NCI-H1417 treated with DMSO at 0.1 percent for 48 hours (cell line): ENCODE measurements around the gene SDSL.

ENCODE experiments used
- DNase-seq: peaks from one replicate; lab custom pipeline; 2025; lab: John Stamatoyannopoulos, UW

The SDSL gene

DNA sequence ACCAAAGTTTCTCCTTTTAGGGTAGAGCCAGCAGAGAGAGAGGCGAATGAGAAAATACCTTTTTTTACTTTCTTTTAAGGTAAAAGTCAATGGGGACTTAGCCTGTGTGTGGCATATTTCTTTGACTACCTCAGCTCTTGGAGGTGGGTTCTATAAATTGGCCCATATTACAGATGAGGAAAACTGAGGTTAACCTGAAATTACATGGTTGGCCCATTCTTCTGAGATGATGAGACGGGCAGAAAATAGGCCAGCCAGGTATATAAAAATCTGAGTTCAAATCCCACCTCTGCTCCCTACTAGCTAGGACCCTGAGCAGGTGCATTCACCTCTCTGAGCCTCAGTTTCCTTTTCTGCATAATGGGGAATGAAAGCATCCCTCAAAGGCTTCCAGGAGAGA, 27.1 kb downstream of the SDSL start:
- no peak for DNase-seq

- DNase-seq: no peak
Measured at GRCh38 chr12:113449839-113450238, 27.7 kb downstream of the SDSL start.

GRCh38 chr12:113452458-113452857, 30.3 kb downstream of the SDSL start:
- DNase-seq: no peak

GRCh38 chr12:113453330-113453729, 31.1 kb downstream of the SDSL start:
- no peak for DNase-seq

DNA sequence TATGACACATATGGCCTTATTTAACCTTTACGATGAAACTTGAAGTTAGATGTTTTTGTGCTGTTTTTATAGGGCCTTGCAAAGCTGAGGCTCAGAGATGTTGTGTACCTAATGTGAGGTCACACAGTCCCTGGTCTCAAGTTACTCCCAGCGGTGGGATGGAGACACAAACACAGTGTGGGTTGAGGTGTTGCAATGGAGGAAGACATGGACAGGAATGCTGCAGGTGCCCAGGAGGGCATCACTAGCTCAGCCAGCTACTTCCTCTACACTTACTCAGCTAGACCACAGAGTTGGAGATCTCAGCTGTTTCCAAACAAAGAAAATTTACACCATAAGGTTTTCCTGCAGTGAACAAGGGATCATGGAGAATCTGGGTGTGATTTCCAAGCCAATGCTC, 34.0 kb downstream of the SDSL start:
- DNase-seq: no peak

DNA sequence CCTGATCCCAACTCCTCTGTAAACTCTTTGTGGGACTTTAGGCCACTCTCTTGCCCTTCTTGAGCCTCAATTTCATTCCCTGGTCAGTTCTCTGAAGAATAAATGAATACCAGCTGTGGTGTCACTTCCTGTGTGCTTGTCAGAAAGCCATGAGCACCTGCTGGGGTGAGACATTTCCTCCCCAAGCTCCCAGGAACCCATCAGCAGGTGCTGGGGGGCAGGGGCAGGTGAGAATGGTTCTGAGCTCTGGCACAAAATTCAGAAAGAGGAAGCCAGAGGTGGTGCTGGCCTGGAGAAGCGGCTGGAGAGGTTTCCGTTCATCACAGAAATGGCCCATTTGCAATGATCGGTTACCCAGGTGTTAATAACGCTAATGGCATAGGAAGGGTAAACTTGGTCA, 34.6 kb downstream of the SDSL start:
- no peak for DNase-seq

GRCh38 chr12:113457185-113457584, 35.0 kb downstream of the SDSL start:
- no peak for DNase-seq

GRCh38 chr12:113457710-113458109, 35.5 kb downstream of the SDSL start:
- no peak for DNase-seq

DNA sequence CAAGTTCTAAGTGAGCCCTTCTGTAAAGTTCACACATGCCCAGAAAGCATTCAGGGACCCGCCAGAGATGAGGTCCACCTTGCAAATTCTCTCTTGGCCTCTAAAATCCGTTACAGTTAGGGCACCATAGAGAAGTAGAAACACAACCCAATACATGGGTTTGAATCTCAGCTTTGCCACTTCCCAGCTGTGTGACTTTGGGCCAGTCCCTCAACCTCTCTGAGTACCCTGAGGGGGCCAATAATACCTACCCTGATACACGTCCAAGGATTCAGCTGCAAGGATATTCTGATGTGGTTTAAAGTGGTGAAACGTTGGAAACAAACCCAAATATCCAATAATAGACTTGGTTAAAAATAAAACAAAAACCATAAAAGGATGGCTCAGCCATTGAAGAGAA, 37.8 kb downstream of the SDSL start:
- no peak for DNase-seq

DNA sequence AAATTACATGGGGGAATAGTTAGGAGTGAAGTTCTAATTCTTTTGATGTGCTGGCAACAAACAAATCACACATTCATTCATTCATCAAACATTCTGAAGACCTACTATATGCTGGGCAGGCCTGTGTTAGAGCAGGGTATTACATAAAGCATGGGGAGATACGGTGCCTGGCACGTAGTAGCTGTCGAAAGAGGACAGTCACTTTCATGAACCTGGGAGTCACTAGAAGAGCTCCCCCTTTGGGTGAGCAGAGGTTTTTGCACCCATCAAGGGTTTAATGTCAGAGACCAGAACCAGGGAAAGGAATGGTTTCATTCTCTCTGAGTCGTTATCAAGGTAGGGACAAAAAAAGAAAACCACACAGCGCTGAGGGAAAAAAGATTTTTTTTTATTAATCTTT, 39.5 kb downstream of the SDSL start:
- DNase-seq: no peak

DNA sequence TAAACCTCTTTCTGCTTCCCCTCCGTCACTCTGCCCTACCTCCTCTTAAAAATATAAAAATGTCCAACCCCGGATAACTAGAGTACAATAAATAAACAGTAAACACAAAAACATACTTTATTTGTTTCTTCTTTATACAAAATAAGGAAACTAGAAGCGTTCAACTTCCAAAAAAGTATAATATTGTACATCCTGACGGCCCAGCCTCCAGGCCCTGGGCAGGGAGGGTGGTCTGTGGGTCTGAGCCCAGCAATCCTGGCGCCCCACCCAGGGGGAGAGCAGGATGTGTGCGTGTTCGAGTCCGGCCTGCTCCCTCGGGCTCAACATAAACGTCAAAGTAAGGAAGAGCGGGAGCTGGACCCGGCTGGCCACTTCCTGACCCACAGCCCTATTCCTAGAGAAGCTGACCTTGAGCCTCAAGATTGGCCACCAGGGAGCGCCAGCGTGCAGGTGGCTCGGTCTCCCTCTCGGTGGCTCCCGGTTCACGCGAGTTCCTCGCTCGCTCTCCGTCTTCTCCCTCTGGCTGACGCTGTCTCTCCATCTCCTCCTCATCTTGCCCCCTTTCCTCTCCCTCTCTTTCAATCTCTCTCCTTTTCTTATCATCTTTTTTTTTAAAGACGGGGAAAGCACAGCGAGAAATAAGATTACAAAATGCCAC, 40.1 kb downstream of the SDSL start:
- DNase-seq: no peak

DNA sequence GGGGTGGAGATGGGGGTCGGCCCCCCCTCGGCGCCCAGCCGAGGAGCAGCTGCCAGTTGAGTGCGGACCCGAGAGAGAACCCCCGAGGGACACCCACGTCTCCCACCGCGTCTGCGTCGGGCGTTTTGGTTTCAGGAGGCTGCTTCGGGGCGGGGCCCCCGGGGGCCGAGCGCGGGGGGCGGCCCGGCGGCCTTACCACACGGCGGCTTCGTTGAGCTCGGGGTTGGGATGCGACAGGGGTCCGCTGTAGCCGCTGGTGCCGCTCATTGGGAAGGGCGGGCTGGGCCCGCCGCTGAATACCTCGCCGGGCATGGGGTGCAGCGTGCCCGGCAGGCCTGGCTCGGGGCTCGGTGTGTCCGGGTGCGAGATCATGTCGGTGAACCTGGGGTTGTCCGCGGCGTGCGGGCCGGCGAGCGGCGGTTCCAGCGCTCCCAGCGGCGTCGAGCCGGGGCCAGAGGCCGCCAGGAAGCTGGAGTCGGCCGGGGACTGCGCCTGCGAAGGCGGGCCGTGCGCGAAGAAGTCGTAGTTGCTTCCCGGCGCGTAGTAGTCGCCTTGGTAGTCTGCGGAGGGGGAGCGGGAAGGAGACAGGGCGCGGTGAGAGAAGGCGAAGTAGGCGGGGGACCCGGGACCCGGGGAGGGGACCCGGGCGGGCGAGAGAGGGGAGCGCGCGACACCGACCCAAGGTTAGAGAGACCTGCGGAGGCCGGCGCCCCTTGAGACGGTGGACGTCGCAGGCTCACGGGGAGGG, 41.0 kb downstream of the SDSL start:
- DNase-seq: no peak

- no peak for DNase-seq
Measured at GRCh38 chr12:113463746-113464451, 41.7 kb downstream of the SDSL start.

DNA sequence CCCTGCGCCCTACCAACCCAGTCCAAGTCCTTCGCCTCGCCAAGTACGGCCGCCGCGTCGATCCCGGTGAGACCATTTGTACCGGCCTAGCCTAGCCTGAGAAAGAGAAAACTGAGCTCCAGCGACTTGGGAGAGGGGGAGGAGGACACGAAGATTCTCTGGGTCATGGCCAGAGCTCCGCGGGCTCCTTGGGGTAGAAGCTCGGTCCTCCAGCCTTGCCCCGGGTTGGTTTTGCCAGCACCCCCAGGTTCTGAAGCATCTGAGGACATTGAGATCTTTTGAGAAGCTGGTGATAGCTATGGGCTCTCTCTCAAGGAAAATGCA, 42.2 kb downstream of the SDSL start:
- no peak for DNase-seq

DNA sequence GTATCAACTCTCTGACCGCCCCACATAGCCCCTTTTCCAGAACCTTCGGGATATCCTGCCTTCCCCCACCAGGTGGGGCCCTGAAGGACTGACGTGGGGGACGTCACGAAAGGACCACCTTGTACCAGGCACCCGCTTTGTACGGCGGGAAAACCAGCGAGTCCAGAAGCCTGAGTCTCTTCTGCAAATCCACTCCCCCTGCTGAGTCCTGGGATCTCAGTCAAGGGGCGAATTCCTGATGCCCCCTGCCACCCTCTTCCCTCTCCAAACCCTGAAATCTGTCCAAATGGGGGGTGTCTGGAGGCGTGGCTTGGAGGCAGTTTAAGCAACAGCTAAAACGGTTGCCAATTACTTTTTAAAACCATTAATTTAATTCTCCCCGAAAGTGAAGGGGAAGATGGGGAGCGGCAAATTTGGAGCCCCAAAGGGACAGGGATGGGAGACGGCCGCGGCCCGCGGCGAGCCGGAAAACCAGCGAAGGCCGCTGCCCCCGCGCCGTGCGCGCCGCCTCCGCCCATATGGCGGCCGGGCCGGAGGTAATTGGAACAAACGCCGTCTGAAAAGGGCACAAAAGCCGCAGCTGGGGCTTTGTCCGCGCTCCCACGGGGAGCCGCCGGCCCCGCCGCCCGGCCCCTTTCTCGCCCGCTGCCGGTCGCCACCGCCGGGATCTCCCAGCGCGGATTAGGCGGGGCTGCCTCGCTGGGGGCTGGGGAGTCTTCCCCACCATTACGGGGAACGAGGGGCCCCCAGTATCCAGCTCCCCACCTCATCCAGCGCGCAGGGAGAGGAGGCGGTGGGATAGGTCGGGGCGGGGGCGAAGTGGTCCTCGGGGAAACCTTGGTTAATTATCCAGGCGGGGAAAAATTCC, 42.9 kb downstream of the SDSL start:
- DNase-seq: no peak

DNA sequence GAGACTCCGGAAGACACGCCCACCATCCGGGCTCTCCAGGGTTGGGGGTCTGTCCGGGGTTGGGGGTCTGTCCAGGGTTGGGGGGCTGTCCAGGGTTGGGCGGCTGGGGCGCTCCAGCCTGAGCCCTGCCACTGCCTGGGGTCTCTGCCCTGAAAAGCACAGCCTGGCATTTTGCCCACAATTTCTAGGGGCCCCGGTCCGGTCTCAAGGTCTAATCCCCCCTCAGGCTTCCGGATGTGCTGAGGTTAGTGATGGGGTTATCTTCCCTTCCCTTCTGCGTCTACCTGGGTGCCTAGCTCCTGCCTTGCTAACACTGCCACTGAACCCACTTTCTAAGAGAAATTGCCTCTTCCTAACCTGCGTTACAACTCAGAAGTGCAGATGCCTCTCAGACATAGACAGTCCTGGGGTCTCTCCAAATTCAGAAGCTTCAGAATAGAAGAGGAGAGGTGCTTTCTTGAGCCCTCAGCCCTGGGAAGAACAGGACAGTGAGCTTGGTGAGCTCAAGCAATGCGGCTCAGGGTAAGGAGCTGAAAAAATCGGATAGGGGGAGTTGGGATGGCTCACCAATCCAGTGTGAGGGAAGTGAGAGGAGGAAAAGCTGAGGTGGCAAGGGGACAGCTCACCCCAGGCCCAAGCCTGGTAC, 43.8 kb downstream of the SDSL start:
- DNase-seq: no peak

- no peak for DNase-seq
Measured at GRCh38 chr12:113466454-113467141, 44.4 kb downstream of the SDSL start.

GRCh38 chr12:113467142-113467501, 44.9 kb downstream of the SDSL start:
- DNase-seq: no peak

GRCh38 chr12:113467502-113468364, 45.6 kb downstream of the SDSL start:
- no peak for DNase-seq
